SU-DHL-6 (cell line): Measurements from ENCODE around the gene ST6GALNAC3.

Source experiments
- H2AFZ ChIP-seq: fragments of 200-600 bp; sonication (generic); 2 replicates; pipeline ENCODE4 v1.6.1; 2014; ENCODE audit warnings: low read depth, mild to moderate bottlenecking, moderate library complexity, mixed read lengths, antibody characterized with exemption, low read length; ENCODE audit not compliant: severe bottlenecking
- H3F3A ChIP-seq: fragments of 200-600 bp; shearing (Covaris generic); 2 replicates; pipeline ENCODE4 v1.6.0; 2016; ENCODE audit warnings: antibody characterized with exemption, mild to moderate bottlenecking; ENCODE audit not compliant: insufficient read depth
- H3K27ac ChIP-seq: fragments of 200-600 bp; sonication (generic); 2 replicates; pipeline ENCODE4 v1.5.1; 2016; ENCODE audit warnings: low read depth, mild to moderate bottlenecking, low read length, moderate library complexity, mixed read lengths
- H3K27me3 ChIP-seq: fragments of 200-600 bp; sonication (generic), shearing (Covaris generic); 2 replicates; pipeline ENCODE4 v1.6.0; 2014; ENCODE audit warnings: mild to moderate bottlenecking, low read length
- H3K36me3 ChIP-seq: fragments of 200-600 bp; sonication (generic); 2 replicates; pipeline ENCODE4 v1.6.1; 2014; ENCODE audit warnings: mild to moderate bottlenecking, low read length, mixed read lengths
- H3K4me2 ChIP-seq: fragments of 300-600, 200-600 bp; shearing (Covaris generic), sonication (generic); 2 replicates; pipeline ENCODE4 v1.6.0; 2014; ENCODE audit warnings: low read length, low read depth, mild to moderate bottlenecking; ENCODE audit not compliant: poor library complexity, severe bottlenecking
- H3K4me3 ChIP-seq: fragments of 200-600 bp; sonication (generic); 2 replicates; pipeline ENCODE4 v1.5.1; 2014; ENCODE audit warnings: antibody characterized with exemption, low read length, mild to moderate bottlenecking, mixed read lengths; ENCODE audit not compliant: insufficient read depth, poor library complexity, severe bottlenecking
- H3K79me2 ChIP-seq: fragments of 200-600 bp; sonication (generic); 2 replicates; pipeline ENCODE4 v1.6.1; 2014; ENCODE audit warnings: mild to moderate bottlenecking, low read length, moderate library complexity; ENCODE audit not compliant: insufficient read depth
- H3K9ac ChIP-seq: fragments of 200-600 bp; sonication (generic); 2 replicates; pipeline ENCODE4 v1.7.0; 2014; ENCODE audit warnings: mild to moderate bottlenecking, low read length
- H3K9me2 ChIP-seq: fragments of 200-600 bp; sonication (generic); replicated peaks from 2 replicates; pipeline ENCODE4 v1.6.1; 2014; ENCODE audit warnings: low read length; ENCODE audit not compliant: insufficient read depth
- H3K9me3 ChIP-seq: fragments of 200-600 bp; sonication (generic); 2 replicates; pipeline ENCODE4 v1.6.1; 2014; ENCODE audit warnings: low read length, mixed read lengths; ENCODE audit not compliant: insufficient read depth
- H4K20me1 ChIP-seq: fragments of 200-600 bp; sonication (generic); 2 replicates; pipeline ENCODE4 v1.6.1; 2014; ENCODE audit warnings: low read depth, mild to moderate bottlenecking, antibody characterized with exemption, low read length, moderate library complexity, mixed read lengths
- CTCF ChIP-seq: fragments of 200-600 bp; sonication (generic); IDR thresholded peaks from one replicate; pipeline ENCODE4 v1.5.1; 2017; ENCODE audit warnings: antibody characterized with exemption, mild to moderate bottlenecking, low read length, moderate library complexity; ENCODE audit not compliant: insufficient read depth, poor library complexity, severe bottlenecking
- EZH2phosphoT487 ChIP-seq: fragments of 200-600 bp; sonication (generic), shearing (Covaris generic); conservative IDR thresholded peaks from 2 replicates; pipeline ENCODE4 v1.6.1; 2018; ENCODE audit warnings: mild to moderate bottlenecking, antibody characterized with exemption, low read length, moderate library complexity, mixed read lengths

ST6GALNAC3 gene

GRCh38 chr1:76627901-76628300 lies 553.4 kb downstream of the ST6GALNAC3 start:
- H3F3A ChIP-seq = no peaks in the 10 kb centered on the region

GRCh38 chr1:76632136-76632535 lies 557.6 kb downstream of the ST6GALNAC3 start:
- no peaks in the 10 kb centered on the region for H3K9me2 ChIP-seq
- TF ChIP-seq CTCF (no peak), EZH2phosphoT487 (no peak)
- H2AFZ ChIP-seq = no peak overlapping the region
- no peaks in the 10 kb centered on the region for H3K36me3 ChIP-seq
- no peak overlapping the region for H3K4me3 ChIP-seq
- no peak overlapping the region for H3K4me2 ChIP-seq
- H3K27ac ChIP-seq = no peak overlapping the region
- no peaks in the 10 kb centered on the region for H3F3A ChIP-seq
- no peaks in the 10 kb centered on the region for H3K79me2 ChIP-seq
- no peak overlapping the region for H3K9ac ChIP-seq
- H4K20me1 ChIP-seq = no peaks in the 10 kb centered on the region
- no peaks in the 10 kb centered on the region for H3K9me3 ChIP-seq
- H3K27me3 ChIP-seq = no peaks in the 10 kb centered on the region

More at GRCh38 chr1:76627901-76628300, 553.4 kb downstream of the ST6GALNAC3 start:
- Histone ChIP-seq H4K20me1 (no peaks in the 10 kb centered on the region), H3K9me2 (no peaks in the 10 kb centered on the region), H3K27ac (no peak overlapping the region), H3K79me2 (no peaks in the 10 kb centered on the region), H3K4me3 (no peak overlapping the region), H3K36me3 (no peaks in the 10 kb centered on the region), H3K4me2 (no peak overlapping the region), H3K27me3 (no peaks in the 10 kb centered on the region), H3K9me3 (no peaks in the 10 kb centered on the region), H2AFZ (no peak overlapping the region), H3K9ac (no peak overlapping the region)
- TF ChIP-seq CTCF = no peak
- TF ChIP-seq EZH2phosphoT487 = no peak

- Histone ChIP-seq H3K9me3 (no peaks in the 10 kb centered on the region), H4K20me1 (no peaks in the 10 kb centered on the region), H3F3A (no peaks in the 10 kb centered on the region), H3K9ac (no peak overlapping the region), H3K79me2 (no peaks in the 10 kb centered on the region), H3K4me2 (no peak overlapping the region), H3K27me3 (no peaks in the 10 kb centered on the region), H3K9me2 (no peaks in the 10 kb centered on the region), H2AFZ (no peak overlapping the region), H3K36me3 (no peaks in the 10 kb centered on the region), H3K27ac (no peak overlapping the region), H3K4me3 (no peak overlapping the region)
- no peak for TF ChIP-seq EZH2phosphoT487
- TF ChIP-seq CTCF = no peak
Measured at GRCh38 chr1:76635784-76636183, 561.2 kb downstream of the ST6GALNAC3 start.

GRCh38 chr1:76639181-76639580 lies 564.6 kb downstream of the ST6GALNAC3 start:
- Histone ChIP-seq H3K27me3 (no peaks in the 10 kb centered on the region), H3K9me2 (no peaks in the 10 kb centered on the region), H3F3A (no peaks in the 10 kb centered on the region), H4K20me1 (no peaks in the 10 kb centered on the region), H3K4me3 (no peak overlapping the region), H3K4me2 (no peak overlapping the region), H3K9me3 (no peaks in the 10 kb centered on the region), H2AFZ (no peak overlapping the region), H3K9ac (no peak overlapping the region), H3K36me3 (no peaks in the 10 kb centered on the region), H3K79me2 (no peaks in the 10 kb centered on the region), H3K27ac (no peak overlapping the region)
- no peak for TF ChIP-seq EZH2phosphoT487
- no peak for TF ChIP-seq CTCF
